Stimulated activated CD8-positive, alpha-beta memory T cell treated with anti-CD3 and anti-CD28 coated beads, Interleukin-15, amount 100 ng/mL, for 48 hours (primary cell): ENCODE data around the gene CMYA5.
"Not testable (repeated sequence)": the region's sequence is repeated elsewhere in the genome, so short reads cannot be mapped to it uniquely, and the experiment has no call there.

Experiments
- DNase-seq, 2 donors: peaks; one replicate each; pipeline ENCODE4 v3.0.0-alpha.2; 2020; ENCODE audit warnings: low read depth in 2 of 2

Gene CMYA5

GRCh38 chr5:79702606-79703380, 13.2 kb downstream of the CMYA5 start:
- peak in 1 of 2 donors; percentile 12 for DNase-seq

GRCh38 chr5:79703381-79703645, 13.7 kb downstream of the CMYA5 start:
- no peak for DNase-seq

GRCh38 chr5:79704553-79704952, 14.9 kb downstream of the CMYA5 start:
- DNase-seq: no peak

- no peak for DNase-seq
Measured at GRCh38 chr5:79705632-79706031, 16.0 kb downstream of the CMYA5 start.

- not testable (repeated sequence) for DNase-seq
Measured at GRCh38 chr5:79706317-79706716, 16.7 kb downstream of the CMYA5 start.

GRCh38 chr5:79707535-79707934, 17.9 kb downstream of the CMYA5 start:
- DNase-seq: no peak

- DNase-seq: no peak
Measured at GRCh38 chr5:79712741-79713140, 23.1 kb downstream of the CMYA5 start.

- no peak for DNase-seq
Measured at GRCh38 chr5:79713727-79714126, 24.1 kb downstream of the CMYA5 start.

- DNase-seq: no peak
Measured at GRCh38 chr5:79716839-79717238, 27.2 kb downstream of the CMYA5 start.

GRCh38 chr5:79720096-79720495, 30.5 kb downstream of the CMYA5 start:
- DNase-seq: no peak

GRCh38 chr5:79727451-79728355, 38.1 kb downstream of the CMYA5 start:
- DNase-seq: no peak

- no peak for DNase-seq
Measured at GRCh38 chr5:79728396-79728795, 38.8 kb downstream of the CMYA5 start.

GRCh38 chr5:79729679-79730078, 40.0 kb downstream of the CMYA5 start:
- DNase-seq: no peak

- no peak for DNase-seq
Measured at GRCh38 chr5:79730564-79730963, 40.9 kb downstream of the CMYA5 start.

GRCh38 chr5:79731775-79732174, 42.1 kb downstream of the CMYA5 start:
- DNase-seq: no peak

GRCh38 chr5:79736528-79737514, 47.2 kb downstream of the CMYA5 start:
- no peak for DNase-seq

GRCh38 chr5:79738349-79738748, 48.7 kb downstream of the CMYA5 start:
- no peak for DNase-seq

GRCh38 chr5:79742549-79743136, 53.0 kb downstream of the CMYA5 start:
- DNase-seq: no peak

GRCh38 chr5:79743846-79744605, 54.4 kb downstream of the CMYA5 start:
- no peak for DNase-seq

- no peak for DNase-seq
Measured at GRCh38 chr5:79745255-79745654, 55.6 kb downstream of the CMYA5 start.
